GM23338 (cell line): ENCODE measurements around the gene NID2. TPM values are rescaled to one million over a fixed set of nuclear protein-coding genes. Genes with fewer than 3 reads are reported as not detected.

ENCODE experiments used
- ATAC-seq: fragments of 200-7000 bp; cut with Tn5 transposase; 3 replicates; pipeline ENCODE4 v1.9.1; 2020
- DNase-seq: peaks from one replicate; pipeline ENCODE4 v3.0.0-alpha.2; 2015; ENCODE audit warnings: low spot score
- H2AFZ ChIP-seq: fragments of 200-600 bp; sonication (generic); 2 replicates; pipeline ENCODE4 v1.8.0; 2016; ENCODE audit warnings: antibody characterized with exemption, mild to moderate bottlenecking, moderate library complexity
- H3F3A ChIP-seq: fragments of 200-600 bp; sonication (generic); replicated peaks from 2 replicates; pipeline ENCODE4 v1.8.0; 2017; ENCODE audit warnings: antibody characterized with exemption, mixed run types, low read depth
- H3K27ac ChIP-seq: fragments of 200-600 bp; sonication (generic); 2 replicates; pipeline ENCODE4 v1.6.1; 2016; ENCODE audit warnings: low read depth
- H3K27me3 ChIP-seq: fragments of 200-600 bp; sonication (generic); 2 replicates; pipeline ENCODE4 v1.8.0; 2016; ENCODE audit warnings: mild to moderate bottlenecking, mixed run types, moderate library complexity; ENCODE audit not compliant: insufficient read depth
- H3K36me3 ChIP-seq: fragments of 200-600 bp; sonication (generic); 2 replicates; pipeline ENCODE4 v1.8.0; 2016; ENCODE audit warnings: mild to moderate bottlenecking; ENCODE audit not compliant: insufficient read depth
- H3K4me1 ChIP-seq: fragments of 200-600 bp; sonication (generic); 2 replicates; pipeline ENCODE4 v1.8.0; 2016; ENCODE audit warnings: mild to moderate bottlenecking, moderate library complexity; ENCODE audit not compliant: insufficient read depth
- H3K4me2 ChIP-seq: fragments of 200-600 bp; sonication (generic); 2 replicates; pipeline ENCODE4 v1.7.1; 2017; ENCODE audit warnings: mixed run types
- H3K4me3 ChIP-seq: fragments of 200-600 bp; sonication (generic); 2 replicates; pipeline ENCODE4 v1.6.1; 2016; ENCODE audit warnings: mixed run types
- H3K79me2 ChIP-seq: fragments of 200-600 bp; sonication (generic); replicated peaks from 2 replicates; pipeline ENCODE4 v1.8.0; 2017; ENCODE audit warnings: mild to moderate bottlenecking; ENCODE audit not compliant: insufficient read depth
- H3K9me2 ChIP-seq: fragments of 200-600 bp; sonication (generic); 2 replicates; pipeline ENCODE4 v1.8.0; 2017; ENCODE audit not compliant: insufficient read depth
- H4K20me1 ChIP-seq: fragments of 200-600 bp; sonication (generic); replicated peaks from 2 replicates; pipeline ENCODE4 v1.8.0; 2017; ENCODE audit warnings: mild to moderate bottlenecking; ENCODE audit not compliant: insufficient read depth
- H3K27ac Mint-ChIP-seq: 2 replicates; pipeline ENCODE4 v1.8.0; 2020; ENCODE audit warnings: inconsistent platforms, mild to moderate bottlenecking, moderate library complexity, mixed read lengths
- H3K27me3 Mint-ChIP-seq: 3 replicates; pipeline ENCODE4 v1.8.0; 2022; ENCODE audit warnings: low read depth, mild to moderate bottlenecking, moderate library complexity, mixed read lengths, inconsistent platforms; ENCODE audit not compliant: insufficient read depth, poor library complexity
- H3K36me3 Mint-ChIP-seq: 3 replicates; pipeline ENCODE4 v1.8.0; 2021; ENCODE audit warnings: low read depth, mild to moderate bottlenecking, inconsistent platforms, moderate library complexity, mixed read lengths
- H3K4me1 Mint-ChIP-seq: 3 replicates; pipeline ENCODE4 v1.8.0; 2020; ENCODE audit warnings: mild to moderate bottlenecking, inconsistent platforms, mixed read lengths
- H3K4me3 Mint-ChIP-seq: 3 replicates; pipeline ENCODE4 v1.8.0; 2021; ENCODE audit warnings: moderate library complexity, mild to moderate bottlenecking, inconsistent platforms, mixed read lengths
- H3K9me3 Mint-ChIP-seq: 3 replicates; pipeline ENCODE4 v1.8.0; 2020; ENCODE audit warnings: moderate library complexity, mild to moderate bottlenecking, inconsistent platforms, mixed read lengths
- CREB1 ChIP-seq: fragments of 250-450 bp; sonication (Bioruptor Pico); IDR thresholded peaks from 2 replicates; pipeline ENCODE4 v1.5.0; 2020; ENCODE audit warnings: low read depth, mild to moderate bottlenecking, moderate library complexity
- CTCF ChIP-seq, 2 experiments: fragments of 200-600 bp in 1 of 2; sonication (generic) in 1 of 2; conservative IDR thresholded peaks; 2 replicates each; pipeline versions ENCODE4 v1.5.1 to v1.6.1; 2016 to 2017; ENCODE audit warnings: antibody characterized with exemption in 2 of 2, low read depth in 2 of 2, mild to moderate bottlenecking in 2 of 2, moderate library complexity in 1 of 2
- EZH2phosphoT487 ChIP-seq: fragments of 200-600 bp; sonication (generic); IDR thresholded peaks from one replicate; pipeline ENCODE4 v1.8.1; 2018; ENCODE audit warnings: antibody characterized with exemption; ENCODE audit not compliant: unreplicated experiment
- JUNB ChIP-seq: IDR thresholded peaks from one replicate; pipeline ENCODE4 v1.6.1; 2016; ENCODE audit warnings: antibody characterized with exemption; ENCODE audit not compliant: unreplicated experiment
- NANOG ChIP-seq: IDR thresholded peaks from 2 replicates; pipeline ENCODE4 v1.6.1; 2016; ENCODE audit warnings: antibody characterized with exemption, borderline replicate concordance
- POLR2AphosphoS5 ChIP-seq: IDR thresholded peaks from 2 replicates; pipeline ENCODE4 v1.6.1; 2016; ENCODE audit warnings: antibody characterized with exemption, low read depth
- STAT1 ChIP-seq: IDR thresholded peaks from one replicate; pipeline ENCODE4 v1.6.1; 2016; ENCODE audit warnings: antibody characterized with exemption; ENCODE audit not compliant: unreplicated experiment
- ZNF114 ChIP-seq: fragments of 250-450 bp; sonication (Bioruptor Pico); IDR thresholded peaks from 2 replicates; pipeline ENCODE4 v1.5.0; 2020; ENCODE audit warnings: mild to moderate bottlenecking, moderate library complexity
- ZNF331 ChIP-seq: fragments of 250-450 bp; sonication (Bioruptor Pico); IDR thresholded peaks from 2 replicates; pipeline ENCODE4 v1.5.0; 2020; ENCODE audit warnings: low read depth, mild to moderate bottlenecking, moderate library complexity
- ZNF462 ChIP-seq: fragments of 250-450 bp; sonication (Bioruptor Pico); IDR thresholded peaks from 2 replicates; pipeline ENCODE4 v1.5.0; 2020; ENCODE audit warnings: mild to moderate bottlenecking, moderate library complexity
- polyA plus RNA-seq: library from polyadenylated mRNA; unstranded; fragments of >200 nt; fragmentation: Nextera tagmentation; extraction: Ambion mirVana; gene quantifications from 2 replicates; pipeline ENCODE4 v1.2.1, GENCODE V29; 2016
- total RNA-seq: library from RNA; depleted of rRNA; stranded (reverse); fragments of >200 nt; shearing (Covaris generic); gene quantifications from 2 replicates; pipeline ENCODE4 v1.2.3, GENCODE V29; 2014
- TF ChIP-seq, protein P1 (sequence below): IDR thresholded peaks from one replicate; pipeline ENCODE4 v1.6.1; 2018; ENCODE audit warnings: antibody characterized with exemption; ENCODE audit not compliant: unreplicated experiment

The NID2 gene
- total and polyA plus RNA-seq, 2 experiments from 2014 or later: 4.3 to 10.4 TPM

- no peak overlapping the region for H3K27ac Mint-ChIP-seq
- no peak overlapping the region for H3K4me3 Mint-ChIP-seq
- ATAC-seq: no peak
Measured at GRCh38 chr14:52080158-52080800, 11.4 kb upstream of the NID2 start.

More at GRCh38 chr14:52080158-52080800, 11.4 kb upstream of the NID2 start:
- no peaks in the 10 kb centered on the region for H3K36me3 Mint-ChIP-seq
- Histone ChIP-seq H3F3A (no peaks in the 10 kb centered on the region), H2AFZ (peak overlapping the region; percentile 38; the same call in 1 of the 2 replicates), H3K36me3 (no peaks in the 10 kb centered on the region), H3K4me1 (no peaks in the 10 kb centered on the region), H3K9me2 (no peaks in the 10 kb centered on the region), H3K27ac (no peak overlapping the region), H3K27me3 (no peaks in the 10 kb centered on the region), H4K20me1 (no peaks in the 10 kb centered on the region), H3K4me3 (no peak overlapping the region), H3K79me2 (no peaks in the 10 kb centered on the region), H3K4me2 (no peak overlapping the region)
- H3K27me3 Mint-ChIP-seq: no peaks in the 10 kb centered on the region
- H3K9me3 Mint-ChIP-seq: peaks cover 8% of the 10 kb centered on the region; the same call in 2 of the 3 replicates
- TF ChIP-seq EZH2phosphoT487 (no peak), JUNB (no peak), ZNF462 (no peak), CREB1 (CRISPR knock-in tag) (no peak), POLR2AphosphoS5 (no peak), STAT1 (no peak), CTCF (conservative IDR thresholded peaks at IDR 0.05; ENCODE audit: low read depth in 2 of 2) (no peak), ZNF331 (CRISPR knock-in tag) (no peak), NANOG (no peak), ZNF114 (no peak)
- TF ChIP-seq, protein P1, sequence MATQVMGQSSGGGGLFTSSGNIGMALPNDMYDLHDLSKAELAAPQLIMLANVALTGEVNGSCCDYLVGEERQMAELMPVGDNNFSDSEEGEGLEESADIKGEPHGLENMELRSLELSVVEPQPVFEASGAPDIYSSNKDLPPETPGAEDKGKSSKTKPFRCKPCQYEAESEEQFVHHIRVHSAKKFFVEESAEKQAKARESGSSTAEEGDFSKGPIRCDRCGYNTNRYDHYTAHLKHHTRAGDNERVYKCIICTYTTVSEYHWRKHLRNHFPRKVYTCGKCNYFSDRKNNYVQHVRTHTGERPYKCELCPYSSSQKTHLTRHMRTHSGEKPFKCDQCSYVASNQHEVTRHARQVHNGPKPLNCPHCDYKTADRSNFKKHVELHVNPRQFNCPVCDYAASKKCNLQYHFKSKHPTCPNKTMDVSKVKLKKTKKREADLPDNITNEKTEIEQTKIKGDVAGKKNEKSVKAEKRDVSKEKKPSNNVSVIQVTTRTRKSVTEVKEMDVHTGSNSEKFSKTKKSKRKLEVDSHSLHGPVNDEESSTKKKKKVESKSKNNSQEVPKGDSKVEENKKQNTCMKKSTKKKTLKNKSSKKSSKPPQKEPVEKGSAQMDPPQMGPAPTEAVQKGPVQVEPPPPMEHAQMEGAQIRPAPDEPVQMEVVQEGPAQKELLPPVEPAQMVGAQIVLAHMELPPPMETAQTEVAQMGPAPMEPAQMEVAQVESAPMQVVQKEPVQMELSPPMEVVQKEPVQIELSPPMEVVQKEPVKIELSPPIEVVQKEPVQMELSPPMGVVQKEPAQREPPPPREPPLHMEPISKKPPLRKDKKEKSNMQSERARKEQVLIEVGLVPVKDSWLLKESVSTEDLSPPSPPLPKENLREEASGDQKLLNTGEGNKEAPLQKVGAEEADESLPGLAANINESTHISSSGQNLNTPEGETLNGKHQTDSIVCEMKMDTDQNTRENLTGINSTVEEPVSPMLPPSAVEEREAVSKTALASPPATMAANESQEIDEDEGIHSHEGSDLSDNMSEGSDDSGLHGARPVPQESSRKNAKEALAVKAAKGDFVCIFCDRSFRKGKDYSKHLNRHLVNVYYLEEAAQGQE: no peak
- peaks cover 4% of the 10 kb centered on the region; the same call in 1 of the 3 replicates for H3K4me1 Mint-ChIP-seq
- no peak for DNase-seq
